HEK293 (cell line): ENCODE data around the gene SIK2.

Source experiments
- CTCF ChIA-PET: fragments of 350-600 bp; formaldehyde crosslinking; extraction: SDS; loops from one replicate; lab custom pipeline; 2021; ENCODE audit warnings: antibody characterized with exemption; lab: Yijun Ruan, JAX
- POLR2A ChIA-PET: fragments of 300-600 bp; formaldehyde crosslinking; extraction: SDS; loops from one replicate; lab custom pipeline; 2020; ENCODE audit warnings: antibody characterized with exemption, inconsistent platforms; lab: Yijun Ruan, JAX
- H3K27ac ChIP-seq: fragments of 200-500 bp; sonication (Bioruptor generic); 2 replicates; pipeline ENCODE4 v1.5.1; 2014; ENCODE audit warnings: low read depth, low read length, control low read depth, inconsistent platforms; ENCODE audit errors: extremely low read depth
- H3K36me3 ChIP-seq, 2 experiments: fragments of 200-500 bp in 1 of 2; sonication (Bioruptor generic) in 1 of 2; 1 replicate in 1 of 2; 2 replicates in 1 of 2; pipeline ENCODE4 v1.5.1; 2014 to 2017; ENCODE audit warnings: inconsistent platforms in 2 of 2, low read length in 2 of 2; ENCODE audit not compliant: control insufficient read depth in 2 of 2, insufficient read depth in 1 of 2
- H3K4me1 ChIP-seq: fragments of 200-500 bp; sonication (Bioruptor generic); 2 replicates; pipeline ENCODE4 v1.5.1; 2014; ENCODE audit warnings: mild to moderate bottlenecking, low read length, inconsistent platforms; ENCODE audit not compliant: control insufficient read depth, insufficient read depth
- H3K4me3 ChIP-seq: 2 replicates; pipeline ENCODE4 v1.5.1; 2011; ENCODE audit warnings: low read depth, mild to moderate bottlenecking, control low read depth, low read length, moderate library complexity
- H3K9me3 ChIP-seq: fragments of 200-500 bp; sonication (Bioruptor generic); 2 replicates; pipeline ENCODE4 v1.5.1; 2014; ENCODE audit warnings: low read depth, low read length, inconsistent platforms; ENCODE audit not compliant: control insufficient read depth, insufficient read depth
- KLF10 ChIP-seq: fragments of 450-650 bp; IDR thresholded peaks from 2 replicates; pipeline ENCODE4 v1.5.1; 2018; ENCODE audit warnings: missing biosample characterization, mild to moderate bottlenecking, missing genetic modification characterization
- TCF7L2 ChIP-seq: IDR thresholded peaks from 2 replicates; pipeline ENCODE4 v1.6.1; 2011; ENCODE audit warnings: low read depth, mild to moderate bottlenecking, inconsistent platforms, low read length, moderate library complexity, borderline replicate concordance
- YY1 ChIP-seq: fragments of 450-650 bp; formaldehyde crosslinking; IDR thresholded peaks from 2 replicates; pipeline ENCODE4 v1.5.1; 2018; ENCODE audit warnings: missing biosample characterization, missing genetic modification characterization
- ZNF132 ChIP-seq: fragments of 450-650 bp; formaldehyde crosslinking; IDR thresholded peaks from 2 replicates; pipeline ENCODE4 v1.5.1; 2017; ENCODE audit warnings: missing biosample characterization, missing genetic modification characterization, borderline replicate concordance
- ZNF266 ChIP-seq: fragments of 450-650 bp; formaldehyde crosslinking; IDR thresholded peaks from 2 replicates; pipeline ENCODE4 v1.5.1; 2016; ENCODE audit warnings: missing biosample characterization, missing genetic modification characterization, low read depth
- ZNF335 ChIP-seq: fragments of 450-650 bp; formaldehyde crosslinking; conservative IDR thresholded peaks from 2 replicates; pipeline ENCODE4 v1.5.1; 2016; ENCODE audit warnings: missing biosample characterization, missing genetic modification characterization
- ZNF354C ChIP-seq: fragments of 450-650 bp; formaldehyde crosslinking; IDR thresholded peaks from 2 replicates; pipeline ENCODE4 v1.5.1; 2016; ENCODE audit warnings: missing biosample characterization, missing genetic modification characterization, low read depth, borderline replicate concordance
- ZNF391 ChIP-seq: fragments of 450-650 bp; formaldehyde crosslinking; IDR thresholded peaks from 2 replicates; pipeline ENCODE4 v1.5.1; 2016; ENCODE audit warnings: low read depth, missing biosample characterization, missing genetic modification characterization, borderline replicate concordance
- ZNF521 ChIP-seq: fragments of 450-650 bp; formaldehyde crosslinking; IDR thresholded peaks from 2 replicates; pipeline ENCODE4 v1.5.1; 2017; ENCODE audit warnings: missing biosample characterization, mild to moderate bottlenecking, missing genetic modification characterization
- ZNF660 ChIP-seq: fragments of 450-650 bp; IDR thresholded peaks from 2 replicates; pipeline ENCODE4 v1.5.1; 2018; ENCODE audit warnings: missing biosample characterization, mild to moderate bottlenecking, missing genetic modification characterization
- ZNF677 ChIP-seq: fragments of 450-650 bp; IDR thresholded peaks from 2 replicates; pipeline ENCODE4 v1.5.0; 2018; ENCODE audit warnings: missing biosample characterization, mild to moderate bottlenecking, missing genetic modification characterization, moderate library complexity
- ZNF791 ChIP-seq: fragments of 450-650 bp; formaldehyde crosslinking; IDR thresholded peaks from 2 replicates; pipeline ENCODE4 v1.5.1; 2016; ENCODE audit warnings: missing biosample characterization, missing genetic modification characterization
- TF ChIP-seq, protein P1 (sequence below): fragments of 450-650 bp; formaldehyde crosslinking; IDR thresholded peaks from 2 replicates; pipeline ENCODE4 v1.5.1; 2016; ENCODE audit warnings: missing biosample characterization, missing genetic modification characterization
- TF ChIP-seq, protein P2 (sequence below): fragments of 450-650 bp; formaldehyde crosslinking; IDR thresholded peaks from 2 replicates; pipeline ENCODE4 v1.5.1; 2016; ENCODE audit warnings: missing biosample characterization, missing genetic modification characterization, low read depth
- TF ChIP-seq, protein P3 (sequence below): fragments of 450-650 bp; formaldehyde crosslinking; IDR thresholded peaks from 2 replicates; pipeline ENCODE4 v1.5.1; 2016; ENCODE audit warnings: missing biosample characterization, missing genetic modification characterization
- TF ChIP-seq, protein P4 (sequence below): fragments of 450-650 bp; formaldehyde crosslinking; IDR thresholded peaks from 2 replicates; pipeline ENCODE4 v1.5.1; 2016; ENCODE audit warnings: missing biosample characterization, missing genetic modification characterization
- TF ChIP-seq, protein P5 (sequence below): fragments of 450-650 bp; formaldehyde crosslinking; IDR thresholded peaks from 2 replicates; pipeline ENCODE4 v1.5.1; 2016; ENCODE audit warnings: missing biosample characterization, missing genetic modification characterization, borderline replicate concordance

Gene SIK2

DNA sequence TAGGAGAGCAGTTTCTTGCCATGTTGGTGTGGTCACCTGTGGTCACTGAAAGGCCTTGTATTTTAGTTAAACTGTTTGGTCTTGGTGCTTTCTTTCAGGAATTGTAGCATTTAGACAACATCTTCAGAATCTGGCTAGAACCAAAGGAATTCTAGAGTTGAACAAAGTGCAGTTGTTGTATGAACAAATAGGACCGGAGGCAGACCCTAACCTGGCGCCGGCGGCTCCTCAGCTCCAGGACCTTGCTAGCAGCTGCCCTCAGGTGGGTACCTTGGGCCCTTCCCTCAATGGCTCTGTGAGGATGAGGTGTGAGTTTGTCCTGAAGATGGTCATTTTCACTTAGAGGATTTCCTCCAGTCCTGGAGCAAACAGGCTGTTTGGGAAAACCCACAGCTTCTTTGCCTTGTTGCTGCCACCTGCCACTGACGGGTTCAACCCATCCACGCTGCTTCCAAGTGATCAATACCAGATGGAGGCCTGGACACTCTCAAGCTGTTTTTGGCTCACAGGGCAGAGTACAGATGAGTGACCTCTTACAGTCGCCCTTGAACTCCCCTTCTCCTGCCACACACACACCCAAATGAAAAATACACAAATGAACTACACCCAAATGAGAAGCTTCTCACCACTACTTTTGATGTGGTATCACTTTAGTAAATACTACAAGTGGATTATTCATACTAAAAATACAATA, 118.7 kb downstream of the SIK2 start (continued):
- TF ChIP-seq, protein P1, sequence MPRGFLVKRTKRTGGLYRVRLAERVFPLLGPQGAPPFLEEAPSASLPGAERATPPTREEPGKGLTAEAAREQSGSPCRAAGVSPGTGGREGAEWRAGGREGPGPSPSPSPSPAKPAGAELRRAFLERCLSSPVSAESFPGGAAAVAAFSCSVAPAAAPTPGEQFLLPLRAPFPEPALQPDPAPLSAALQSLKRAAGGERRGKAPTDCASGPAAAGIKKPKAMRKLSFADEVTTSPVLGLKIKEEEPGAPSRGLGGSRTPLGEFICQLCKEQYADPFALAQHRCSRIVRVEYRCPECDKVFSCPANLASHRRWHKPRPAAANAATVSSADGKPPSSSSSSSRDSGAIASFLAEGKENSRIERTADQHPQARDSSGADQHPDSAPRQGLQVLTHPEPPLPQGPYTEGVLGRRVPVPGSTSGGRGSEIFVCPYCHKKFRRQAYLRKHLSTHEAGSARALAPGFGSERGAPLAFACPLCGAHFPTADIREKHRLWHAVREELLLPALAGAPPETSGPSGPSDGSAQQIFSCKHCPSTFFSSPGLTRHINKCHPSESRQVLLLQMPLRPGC (tag by site-specific recombination), result no peak
- TF ChIP-seq ZNF660, result no peak
- no peak for TF ChIP-seq ZNF266 (tag by site-specific recombination)
- no peak for TF ChIP-seq ZNF677 (tag by site-specific recombination)
- TF ChIP-seq, protein P2, sequence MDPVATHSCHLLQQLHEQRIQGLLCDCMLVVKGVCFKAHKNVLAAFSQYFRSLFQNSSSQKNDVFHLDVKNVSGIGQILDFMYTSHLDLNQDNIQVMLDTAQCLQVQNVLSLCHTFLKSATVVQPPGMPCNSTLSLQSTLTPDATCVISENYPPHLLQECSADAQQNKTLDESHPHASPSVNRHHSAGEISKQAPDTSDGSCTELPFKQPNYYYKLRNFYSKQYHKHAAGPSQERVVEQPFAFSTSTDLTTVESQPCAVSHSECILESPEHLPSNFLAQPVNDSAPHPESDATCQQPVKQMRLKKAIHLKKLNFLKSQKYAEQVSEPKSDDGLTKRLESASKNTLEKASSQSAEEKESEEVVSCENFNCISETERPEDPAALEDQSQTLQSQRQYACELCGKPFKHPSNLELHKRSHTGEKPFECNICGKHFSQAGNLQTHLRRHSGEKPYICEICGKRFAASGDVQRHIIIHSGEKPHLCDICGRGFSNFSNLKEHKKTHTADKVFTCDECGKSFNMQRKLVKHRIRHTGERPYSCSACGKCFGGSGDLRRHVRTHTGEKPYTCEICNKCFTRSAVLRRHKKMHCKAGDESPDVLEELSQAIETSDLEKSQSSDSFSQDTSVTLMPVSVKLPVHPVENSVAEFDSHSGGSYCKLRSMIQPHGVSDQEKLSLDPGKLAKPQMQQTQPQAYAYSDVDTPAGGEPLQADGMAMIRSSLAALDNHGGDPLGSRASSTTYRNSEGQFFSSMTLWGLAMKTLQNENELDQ (tag by site-specific recombination), result no peak
- TF ChIP-seq, protein P3, sequence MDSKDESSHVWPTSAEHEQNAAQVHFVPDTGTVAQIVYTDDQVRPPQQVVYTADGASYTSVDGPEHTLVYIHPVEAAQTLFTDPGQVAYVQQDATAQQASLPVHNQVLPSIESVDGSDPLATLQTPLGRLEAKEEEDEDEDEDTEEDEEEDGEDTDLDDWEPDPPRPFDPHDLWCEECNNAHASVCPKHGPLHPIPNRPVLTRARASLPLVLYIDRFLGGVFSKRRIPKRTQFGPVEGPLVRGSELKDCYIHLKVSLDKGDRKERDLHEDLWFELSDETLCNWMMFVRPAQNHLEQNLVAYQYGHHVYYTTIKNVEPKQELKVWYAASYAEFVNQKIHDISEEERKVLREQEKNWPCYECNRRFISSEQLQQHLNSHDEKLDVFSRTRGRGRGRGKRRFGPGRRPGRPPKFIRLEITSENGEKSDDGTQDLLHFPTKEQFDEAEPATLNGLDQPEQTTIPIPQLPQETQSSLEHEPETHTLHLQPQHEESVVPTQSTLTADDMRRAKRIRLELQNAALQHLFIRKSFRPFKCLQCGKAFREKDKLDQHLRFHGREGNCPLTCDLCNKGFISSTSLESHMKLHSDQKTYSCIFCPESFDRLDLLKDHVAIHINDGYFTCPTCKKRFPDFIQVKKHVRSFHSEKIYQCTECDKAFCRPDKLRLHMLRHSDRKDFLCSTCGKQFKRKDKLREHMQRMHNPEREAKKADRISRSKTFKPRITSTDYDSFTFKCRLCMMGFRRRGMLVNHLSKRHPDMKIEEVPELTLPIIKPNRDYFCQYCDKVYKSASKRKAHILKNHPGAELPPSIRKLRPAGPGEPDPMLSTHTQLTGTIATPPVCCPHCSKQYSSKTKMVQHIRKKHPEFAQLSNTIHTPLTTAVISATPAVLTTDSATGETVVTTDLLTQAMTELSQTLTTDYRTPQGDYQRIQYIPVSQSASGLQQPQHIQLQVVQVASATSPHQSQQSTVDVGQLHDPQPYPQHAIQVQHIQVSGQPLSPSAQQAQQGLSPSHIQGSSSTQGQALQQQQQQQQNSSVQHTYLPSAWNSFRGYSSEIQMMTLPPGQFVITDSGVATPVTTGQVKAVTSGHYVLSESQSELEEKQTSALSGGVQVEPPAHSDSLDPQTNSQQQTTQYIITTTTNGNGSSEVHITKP, result no peak
- TF ChIP-seq, protein P4, sequence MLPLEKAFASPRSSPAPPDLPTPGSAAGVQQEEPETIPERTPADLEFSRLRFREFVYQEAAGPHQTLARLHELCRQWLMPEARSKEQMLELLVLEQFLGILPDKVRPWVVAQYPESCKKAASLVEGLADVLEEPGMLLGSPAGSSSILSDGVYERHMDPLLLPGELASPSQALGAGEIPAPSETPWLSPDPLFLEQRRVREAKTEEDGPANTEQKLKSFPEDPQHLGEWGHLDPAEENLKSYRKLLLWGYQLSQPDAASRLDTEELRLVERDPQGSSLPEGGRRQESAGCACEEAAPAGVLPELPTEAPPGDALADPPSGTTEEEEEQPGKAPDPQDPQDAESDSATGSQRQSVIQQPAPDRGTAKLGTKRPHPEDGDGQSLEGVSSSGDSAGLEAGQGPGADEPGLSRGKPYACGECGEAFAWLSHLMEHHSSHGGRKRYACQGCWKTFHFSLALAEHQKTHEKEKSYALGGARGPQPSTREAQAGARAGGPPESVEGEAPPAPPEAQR (tag by site-specific recombination), result no peak
- TF ChIP-seq ZNF132 (tag by site-specific recombination), result no peak
- no peak for TF ChIP-seq TCF7L2

DNA sequence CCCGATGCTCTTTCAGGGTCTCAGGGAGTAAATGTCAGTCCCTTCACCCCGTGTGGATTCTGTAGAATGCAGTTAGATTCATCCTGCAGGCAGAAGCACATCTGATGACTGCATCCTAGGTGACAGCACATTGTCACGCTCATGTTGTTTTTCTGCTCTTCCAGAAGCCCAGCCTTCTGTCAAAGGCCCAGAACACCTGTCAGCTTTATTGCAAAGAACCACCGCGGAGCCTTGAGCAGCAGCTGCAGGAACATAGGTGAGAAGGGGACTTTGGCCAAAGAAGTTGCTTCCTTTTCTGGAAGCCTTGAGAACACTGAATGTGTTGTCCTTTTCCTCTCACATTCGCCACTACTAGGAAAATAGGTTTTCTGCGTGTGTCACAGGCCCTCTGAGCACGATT, 120.3 kb downstream of the SIK2 start:
- Histone ChIP-seq H3K36me3 (peaks cover 0 to 87% of the 10 kb centered on the region in 2 experiments; a peak in 1 of 3 replicates), H3K27ac (no peak overlapping the region), H3K4me3 (no peak overlapping the region), H3K9me3 (no peaks in the 10 kb centered on the region), H3K4me1 (peaks cover 4% of the 10 kb centered on the region)
- ChIA-PET POLR2A (no interaction called here), CTCF (no interaction called here)
- TF ChIP-seq ZNF335 (no peak), YY1 (tag by site-specific recombination) (no peak), KLF10 (no peak), ZNF354C (tag by site-specific recombination) (no peak), ZNF391 (no peak), ZNF521 (no peak), ZNF791 (tag by site-specific recombination) (no peak)
- TF ChIP-seq, protein P5, sequence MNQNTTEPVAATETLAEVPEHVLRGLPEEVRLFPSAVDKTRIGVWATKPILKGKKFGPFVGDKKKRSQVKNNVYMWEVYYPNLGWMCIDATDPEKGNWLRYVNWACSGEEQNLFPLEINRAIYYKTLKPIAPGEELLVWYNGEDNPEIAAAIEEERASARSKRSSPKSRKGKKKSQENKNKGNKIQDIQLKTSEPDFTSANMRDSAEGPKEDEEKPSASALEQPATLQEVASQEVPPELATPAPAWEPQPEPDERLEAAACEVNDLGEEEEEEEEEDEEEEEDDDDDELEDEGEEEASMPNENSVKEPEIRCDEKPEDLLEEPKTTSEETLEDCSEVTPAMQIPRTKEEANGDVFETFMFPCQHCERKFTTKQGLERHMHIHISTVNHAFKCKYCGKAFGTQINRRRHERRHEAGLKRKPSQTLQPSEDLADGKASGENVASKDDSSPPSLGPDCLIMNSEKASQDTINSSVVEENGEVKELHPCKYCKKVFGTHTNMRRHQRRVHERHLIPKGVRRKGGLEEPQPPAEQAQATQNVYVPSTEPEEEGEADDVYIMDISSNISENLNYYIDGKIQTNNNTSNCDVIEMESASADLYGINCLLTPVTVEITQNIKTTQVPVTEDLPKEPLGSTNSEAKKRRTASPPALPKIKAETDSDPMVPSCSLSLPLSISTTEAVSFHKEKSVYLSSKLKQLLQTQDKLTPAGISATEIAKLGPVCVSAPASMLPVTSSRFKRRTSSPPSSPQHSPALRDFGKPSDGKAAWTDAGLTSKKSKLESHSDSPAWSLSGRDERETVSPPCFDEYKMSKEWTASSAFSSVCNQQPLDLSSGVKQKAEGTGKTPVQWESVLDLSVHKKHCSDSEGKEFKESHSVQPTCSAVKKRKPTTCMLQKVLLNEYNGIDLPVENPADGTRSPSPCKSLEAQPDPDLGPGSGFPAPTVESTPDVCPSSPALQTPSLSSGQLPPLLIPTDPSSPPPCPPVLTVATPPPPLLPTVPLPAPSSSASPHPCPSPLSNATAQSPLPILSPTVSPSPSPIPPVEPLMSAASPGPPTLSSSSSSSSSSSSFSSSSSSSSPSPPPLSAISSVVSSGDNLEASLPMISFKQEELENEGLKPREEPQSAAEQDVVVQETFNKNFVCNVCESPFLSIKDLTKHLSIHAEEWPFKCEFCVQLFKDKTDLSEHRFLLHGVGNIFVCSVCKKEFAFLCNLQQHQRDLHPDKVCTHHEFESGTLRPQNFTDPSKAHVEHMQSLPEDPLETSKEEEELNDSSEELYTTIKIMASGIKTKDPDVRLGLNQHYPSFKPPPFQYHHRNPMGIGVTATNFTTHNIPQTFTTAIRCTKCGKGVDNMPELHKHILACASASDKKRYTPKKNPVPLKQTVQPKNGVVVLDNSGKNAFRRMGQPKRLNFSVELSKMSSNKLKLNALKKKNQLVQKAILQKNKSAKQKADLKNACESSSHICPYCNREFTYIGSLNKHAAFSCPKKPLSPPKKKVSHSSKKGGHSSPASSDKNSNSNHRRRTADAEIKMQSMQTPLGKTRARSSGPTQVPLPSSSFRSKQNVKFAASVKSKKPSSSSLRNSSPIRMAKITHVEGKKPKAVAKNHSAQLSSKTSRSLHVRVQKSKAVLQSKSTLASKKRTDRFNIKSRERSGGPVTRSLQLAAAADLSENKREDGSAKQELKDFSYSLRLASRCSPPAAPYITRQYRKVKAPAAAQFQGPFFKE (tag by site-specific recombination), result no peak
